ENCODE measurements around the gene C16orf54.
"Not testable (repeated sequence)": the region's sequence is repeated elsewhere in the genome, so short reads cannot be mapped to it uniquely, and the experiment has no call there.

The C16orf54 gene

GRCh38 chr16:29714972-29715371 is 30.8 kb downstream of the C16orf54 start:
- no peak overlapping the region for H3K4me3 ChIP-seq (ENCODE audit: low read depth in 1 of 2, low read length in 2 of 2)
- H3K4me1 ChIP-seq (ENCODE audit: control insufficient read depth in 1 of 2, insufficient read depth in 2 of 2, low read length in 2 of 2): peaks cover 0 to 5% of the 10 kb centered on the region in 2 donors
- no peak overlapping the region for H3K27ac ChIP-seq (ENCODE audit: low read length)
- no peaks in the 10 kb centered on the region for H3K27me3 ChIP-seq (ENCODE audit: low read depth, low read length)
- no peaks in the 10 kb centered on the region for H3K36me3 ChIP-seq (ENCODE audit: control insufficient read depth in 1 of 2, insufficient read depth in 2 of 2, low read length in 2 of 2)
- no peaks in the 10 kb centered on the region for H3K9me3 ChIP-seq (ENCODE audit: control insufficient read depth in 1 of 2, low read length in 2 of 2)

GRCh38 chr16:29714396-29714795 is 31.4 kb downstream of the C16orf54 start:
- H3K27ac ChIP-seq (ENCODE audit: low read length): no peak overlapping the region
- no peaks in the 10 kb centered on the region for H3K27me3 ChIP-seq (ENCODE audit: low read depth, low read length)
- H3K4me3 ChIP-seq (ENCODE audit: low read depth in 1 of 2, low read length in 2 of 2): no peak overlapping the region
- H3K36me3 ChIP-seq (ENCODE audit: control insufficient read depth in 1 of 2, insufficient read depth in 2 of 2, low read length in 2 of 2): no peaks in the 10 kb centered on the region
- no peaks in the 10 kb centered on the region for H3K9me3 ChIP-seq (ENCODE audit: control insufficient read depth in 1 of 2, low read length in 2 of 2)
- H3K4me1 ChIP-seq (ENCODE audit: control insufficient read depth in 1 of 2, insufficient read depth in 2 of 2, low read length in 2 of 2): peaks cover 0 to 5% of the 10 kb centered on the region in 2 donors

- Histone ChIP-seq H3K4me1 (ENCODE audit: control insufficient read depth in 1 of 2, insufficient read depth in 2 of 2, low read length in 2 of 2) (peaks cover 0 to 5% of the 10 kb centered on the region in 2 donors), H3K4me3 (ENCODE audit: low read depth in 1 of 2, low read length in 2 of 2) (no peak overlapping the region), H3K27me3 (ENCODE audit: low read depth, low read length) (no peaks in the 10 kb centered on the region), H3K36me3 (ENCODE audit: control insufficient read depth in 1 of 2, insufficient read depth in 2 of 2, low read length in 2 of 2) (no peaks in the 10 kb centered on the region), H3K9me3 (ENCODE audit: control insufficient read depth in 1 of 2, low read length in 2 of 2) (no peaks in the 10 kb centered on the region), H3K27ac (ENCODE audit: low read length) (no peak overlapping the region)
Observed at GRCh38 chr16:29712809-29713208, 33.0 kb downstream of the C16orf54 start.

GRCh38 chr16:29710227-29711219 is 35.3 kb downstream of the C16orf54 start:
- Histone ChIP-seq H3K27ac (ENCODE audit: low read length) (no peak overlapping the region), H3K9me3 (ENCODE audit: control insufficient read depth in 1 of 2, low read length in 2 of 2) (no peaks in the 10 kb centered on the region), H3K4me1 (ENCODE audit: control insufficient read depth in 1 of 2, insufficient read depth in 2 of 2, low read length in 2 of 2) (peaks cover 0 to 5% of the 10 kb centered on the region in 2 donors), H3K4me3 (ENCODE audit: low read depth in 1 of 2, low read length in 2 of 2) (no peak overlapping the region), H3K36me3 (ENCODE audit: control insufficient read depth in 1 of 2, insufficient read depth in 2 of 2, low read length in 2 of 2) (no peaks in the 10 kb centered on the region), H3K27me3 (ENCODE audit: low read depth, low read length) (no peaks in the 10 kb centered on the region)

- H3K4me1 ChIP-seq (ENCODE audit: control insufficient read depth in 1 of 2, insufficient read depth in 2 of 2, low read length in 2 of 2); H3K36me3 ChIP-seq (ENCODE audit: control insufficient read depth in 1 of 2, insufficient read depth in 2 of 2, low read length in 2 of 2); H3K27me3 ChIP-seq (ENCODE audit: low read depth, low read length); H3K27ac ChIP-seq (ENCODE audit: low read length); H3K9me3 ChIP-seq (ENCODE audit: control insufficient read depth in 1 of 2, low read length in 2 of 2); H3K4me3 ChIP-seq (ENCODE audit: low read depth in 1 of 2, low read length in 2 of 2): not testable (repeated sequence)
Observed at GRCh38 chr16:29709657-29710056, 36.1 kb downstream of the C16orf54 start.

GRCh38 chr16:29708917-29709600 is 36.7 kb downstream of the C16orf54 start:
- H3K27me3 ChIP-seq (ENCODE audit: low read depth, low read length): no peaks in the 10 kb centered on the region
- H3K27ac ChIP-seq (ENCODE audit: low read length): no peak overlapping the region

GRCh38 chr16:29707160-29707559 is 38.6 kb downstream of the C16orf54 start:
- not testable (repeated sequence) for H3K27me3 ChIP-seq (ENCODE audit: low read depth, low read length); H3K9me3 ChIP-seq (ENCODE audit: control insufficient read depth in 1 of 2, low read length in 2 of 2); H3K27ac ChIP-seq (ENCODE audit: low read length); H3K4me1 ChIP-seq (ENCODE audit: control insufficient read depth in 1 of 2, insufficient read depth in 2 of 2, low read length in 2 of 2); H3K36me3 ChIP-seq (ENCODE audit: control insufficient read depth in 1 of 2, insufficient read depth in 2 of 2, low read length in 2 of 2); H3K4me3 ChIP-seq (ENCODE audit: low read depth in 1 of 2, low read length in 2 of 2)

More at GRCh38 chr16:29708917-29709600, 36.7 kb downstream of the C16orf54 start:
- peaks cover 0 to 5% of the 10 kb centered on the region in 2 donors for H3K4me1 ChIP-seq (ENCODE audit: control insufficient read depth in 1 of 2, insufficient read depth in 2 of 2, low read length in 2 of 2)
- no peak overlapping the region for H3K4me3 ChIP-seq (ENCODE audit: low read depth in 1 of 2, low read length in 2 of 2)
- no peaks in the 10 kb centered on the region for H3K36me3 ChIP-seq (ENCODE audit: control insufficient read depth in 1 of 2, insufficient read depth in 2 of 2, low read length in 2 of 2)
- no peaks in the 10 kb centered on the region for H3K9me3 ChIP-seq (ENCODE audit: control insufficient read depth in 1 of 2, low read length in 2 of 2)

GRCh38 chr16:29705030-29705429 is 40.8 kb downstream of the C16orf54 start:
- Histone ChIP-seq H3K36me3 (ENCODE audit: control insufficient read depth in 1 of 2, insufficient read depth in 2 of 2, low read length in 2 of 2) (no peaks in the 10 kb centered on the region), H3K27me3 (ENCODE audit: low read depth, low read length) (no peaks in the 10 kb centered on the region), H3K27ac (ENCODE audit: low read length) (no peak overlapping the region), H3K9me3 (ENCODE audit: control insufficient read depth in 1 of 2, low read length in 2 of 2) (no peaks in the 10 kb centered on the region), H3K4me1 (ENCODE audit: control insufficient read depth in 1 of 2, insufficient read depth in 2 of 2, low read length in 2 of 2) (no peaks in the 10 kb centered on the region), H3K4me3 (ENCODE audit: low read depth in 1 of 2, low read length in 2 of 2) (no peak overlapping the region)

GRCh38 chr16:29702269-29702668 is 43.5 kb downstream of the C16orf54 start:
- Histone ChIP-seq H3K27ac (ENCODE audit: low read length) (no peak overlapping the region), H3K4me1 (ENCODE audit: control insufficient read depth in 1 of 2, insufficient read depth in 2 of 2, low read length in 2 of 2) (no peaks in the 10 kb centered on the region), H3K4me3 (ENCODE audit: low read depth in 1 of 2, low read length in 2 of 2) (no peak overlapping the region), H3K36me3 (ENCODE audit: control insufficient read depth in 1 of 2, insufficient read depth in 2 of 2, low read length in 2 of 2) (peaks cover 0 to 2% of the 10 kb centered on the region in 2 donors), H3K27me3 (ENCODE audit: low read depth, low read length) (no peaks in the 10 kb centered on the region), H3K9me3 (ENCODE audit: control insufficient read depth in 1 of 2, low read length in 2 of 2) (no peaks in the 10 kb centered on the region)

GRCh38 chr16:29701214-29701555 is 44.6 kb downstream of the C16orf54 start:
- Histone ChIP-seq H3K4me1 (ENCODE audit: control insufficient read depth in 1 of 2, insufficient read depth in 2 of 2, low read length in 2 of 2) (no peaks in the 10 kb centered on the region), H3K36me3 (ENCODE audit: control insufficient read depth in 1 of 2, insufficient read depth in 2 of 2, low read length in 2 of 2) (peaks cover 0 to 6% of the 10 kb centered on the region in 2 donors), H3K27ac (ENCODE audit: low read length) (no peak overlapping the region), H3K9me3 (ENCODE audit: control insufficient read depth in 1 of 2, low read length in 2 of 2) (no peaks in the 10 kb centered on the region), H3K4me3 (ENCODE audit: low read depth in 1 of 2, low read length in 2 of 2) (no peak overlapping the region), H3K27me3 (ENCODE audit: low read depth, low read length) (no peaks in the 10 kb centered on the region)

- no peaks in the 10 kb centered on the region for H3K27me3 ChIP-seq (ENCODE audit: low read depth, low read length)
- H3K27ac ChIP-seq (ENCODE audit: low read length): no peak overlapping the region
- H3K9me3 ChIP-seq (ENCODE audit: control insufficient read depth in 1 of 2, low read length in 2 of 2): no peaks in the 10 kb centered on the region
- no peaks in the 10 kb centered on the region for H3K4me1 ChIP-seq (ENCODE audit: control insufficient read depth in 1 of 2, insufficient read depth in 2 of 2, low read length in 2 of 2)
- no peak overlapping the region for H3K4me3 ChIP-seq (ENCODE audit: low read depth in 1 of 2, low read length in 2 of 2)
- H3K36me3 ChIP-seq (ENCODE audit: control insufficient read depth in 1 of 2, insufficient read depth in 2 of 2, low read length in 2 of 2): peaks cover 0 to 6% of the 10 kb centered on the region in 2 donors
Observed at GRCh38 chr16:29700253-29700987, 45.4 kb downstream of the C16orf54 start.
